Heart left ventricle (tissue), 13 donors: ENCODE results near the gene DCDC2.

Experiments
- CTCF ChIP-seq, 12 donors: fragments of 200-600 bp; sonication (generic) in 4 of 12; IDR thresholded peaks; one replicate each; pipeline versions ENCODE4 v1.5.0 to v1.8.0; 2018 to 2022; ENCODE audit warnings: antibody characterized with exemption in 12 of 12, mild to moderate bottlenecking in 5 of 12
- POLR2A ChIP-seq, 2 donors: fragments of 450-650 bp; IDR thresholded peaks; one replicate each; pipeline ENCODE4 v1.6.1; 2017; ENCODE audit warnings: antibody characterized with exemption in 2 of 2, mild to moderate bottlenecking in 2 of 2, moderate library complexity in 2 of 2
- donor health status: ischemic (EF 13 %, LVEDD 7.1; RV severe dilation, severe dysfunction).
- donor health status: DM: no; HTN: yes; CAD: no.
- donor health status: DM: no; HTN: no; CAD: no.
- donor health status: ischemic (EF 25% LVEDD 6.9; RV normal size, moderate dysfunction).
- donor health status: ischemic (EF 25% LVEDD 5.7; RV mildly dilated, moderate dysfunction).
- donor health status: ischemic (EF 35%, LVEDD 5.7; RV mildly dilated, moderate dysfunction).
- donor health status: nonischemic (EF 11% LVEDD 7.7; RV severe dilation, severe dysfunction).
- donor health status: DM: yes; HTN: yes; CAD: no.
- donor health status: PGD.
- donor health status: ischemic (EF 29% LVEDD 5.4; RV normal size, mild dysfunction).
- donor health status: nonischemic (EF 23%, LVEDD 6.1; RV moderate dilation, normal function).

DNA sequence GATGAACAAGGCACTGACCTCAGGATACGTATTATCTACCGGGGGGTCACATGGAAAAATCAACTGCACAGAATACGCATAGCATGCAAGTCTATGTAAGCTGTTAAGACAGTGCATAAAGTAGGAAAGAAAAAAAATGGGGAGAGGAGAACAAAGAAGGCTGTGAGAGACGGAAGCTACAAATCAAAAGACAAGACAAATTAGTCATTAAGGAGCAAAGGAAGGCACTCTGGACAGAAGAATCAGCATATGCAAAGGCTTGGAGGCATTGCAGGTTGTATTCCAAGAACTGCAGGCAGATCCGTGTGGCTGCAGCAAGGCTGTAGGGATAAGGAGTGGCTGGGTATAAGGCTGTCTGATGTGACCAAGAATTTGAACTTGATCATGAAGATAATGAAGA is 142.9 kb downstream of the DCDC2 start:
- TF ChIP-seq POLR2A (IDR thresholded peaks at IDR 0.05), result no peak
- no peak for TF ChIP-seq CTCF (IDR thresholded peaks at IDR 0.05)
